T-helper 1 cell treated with Interleukin-12 subunit alpha and Interleukin-12 subunit beta and Interleukin-4 antibody, amounts not matched to agents 30 μg/mL and 1 μg/mL, for 36 hours (primary cell): ENCODE measurements around the gene ETV3L.

ENCODE experiments used
- H3K27ac Mint-ChIP-seq: one replicate; pipeline ENCODE4 v1.8.0; 2021; ENCODE audit warnings: mild to moderate bottlenecking, mixed read lengths
- H3K27me3 Mint-ChIP-seq: one replicate; pipeline ENCODE4 v1.8.0; 2021; ENCODE audit warnings: low read depth, mixed read lengths
- H3K36me3 Mint-ChIP-seq: one replicate; pipeline ENCODE4 v1.8.0; 2021; ENCODE audit warnings: low read depth, mixed read lengths
- H3K4me1 Mint-ChIP-seq: one replicate; pipeline ENCODE4 v1.8.0; 2021; ENCODE audit warnings: low read depth, mixed read lengths
- H3K4me3 Mint-ChIP-seq: one replicate; pipeline ENCODE4 v1.8.0; 2021; ENCODE audit warnings: mild to moderate bottlenecking, moderate library complexity, mixed read lengths
- H3K9me3 Mint-ChIP-seq: one replicate; pipeline ENCODE4 v1.8.0; 2021; ENCODE audit warnings: mixed read lengths

Gene ETV3L

DNA sequence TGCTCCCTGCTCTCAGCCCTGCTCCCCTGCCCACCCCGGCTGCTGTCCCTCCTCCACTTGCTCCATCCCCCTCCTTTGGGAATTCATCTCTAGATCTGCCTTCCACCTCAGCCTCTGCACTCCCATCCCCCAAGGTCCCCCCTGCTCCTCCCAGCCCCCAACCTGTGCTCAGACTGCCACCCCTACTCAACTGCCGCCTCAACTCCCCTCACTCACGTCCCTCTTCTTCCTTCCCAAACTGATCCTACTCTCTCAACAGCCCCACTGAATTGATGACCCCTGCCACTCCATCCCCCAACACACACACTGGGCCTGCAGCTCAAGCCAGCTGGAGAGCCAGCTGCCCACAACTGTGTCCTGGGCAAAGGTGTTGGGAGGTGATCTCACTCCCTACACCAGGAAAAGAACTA lies 15.8 kb upstream of the ETV3L start:
- Mint-ChIP-seq H3K4me1 (peaks cover 12% of the 10 kb centered on the region), H3K27me3 (peaks cover 9% of the 10 kb centered on the region), H3K9me3 (no peaks in the 10 kb centered on the region), H3K4me3 (no peak overlapping the region), H3K36me3 (peaks cover 2% of the 10 kb centered on the region), H3K27ac (no peak overlapping the region)

DNA sequence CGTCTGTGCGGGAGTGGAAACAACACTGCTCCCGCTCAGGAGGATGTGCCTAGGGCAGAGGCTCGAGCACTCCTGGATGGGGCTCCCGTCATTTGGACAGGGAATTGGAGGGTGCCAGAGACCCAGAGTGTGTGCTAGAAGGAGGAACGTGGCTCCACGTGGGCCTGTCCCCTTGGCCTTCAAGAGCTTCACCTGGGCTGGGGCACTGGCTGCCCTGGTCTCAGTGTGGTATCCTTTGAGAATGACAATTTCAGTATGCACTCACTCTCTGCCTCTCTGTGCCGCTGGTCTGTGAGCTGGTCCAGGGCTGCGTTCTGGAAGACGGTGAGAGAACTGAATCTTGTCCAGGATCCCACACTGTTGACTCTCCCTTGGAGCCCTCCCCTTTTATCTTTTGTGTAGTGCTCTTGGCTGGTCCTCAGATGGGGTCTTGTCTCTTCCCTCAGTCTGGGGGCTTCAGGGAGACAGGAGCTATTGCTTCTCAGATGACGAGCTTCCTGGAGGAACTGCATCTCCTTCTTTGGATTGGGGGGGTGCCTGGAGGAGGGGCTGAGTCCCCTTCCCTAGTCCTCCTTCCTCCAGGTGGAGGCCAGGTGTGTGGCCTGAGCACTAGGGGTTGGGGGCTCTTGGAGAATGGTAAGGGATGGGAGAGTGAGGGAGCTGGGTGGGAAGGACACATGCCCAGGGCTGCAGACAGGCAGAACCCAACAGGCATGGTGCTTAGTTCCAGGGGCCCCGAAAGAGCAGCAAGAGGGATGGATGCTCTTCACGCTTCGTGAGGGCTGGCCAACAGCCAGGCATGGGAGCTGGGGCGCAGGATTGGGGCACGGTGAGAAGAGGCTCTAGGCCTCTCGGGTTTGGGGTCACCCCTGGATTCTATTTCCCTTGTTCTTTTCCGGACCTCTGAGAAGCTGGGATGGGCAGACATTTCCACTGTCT lies 14.8 kb upstream of the ETV3L start:
- Mint-ChIP-seq H3K27me3 (peaks cover 9% of the 10 kb centered on the region), H3K9me3 (no peaks in the 10 kb centered on the region), H3K36me3 (no peaks in the 10 kb centered on the region), H3K4me1 (peaks cover 12% of the 10 kb centered on the region), H3K4me3 (no peak overlapping the region), H3K27ac (no peak overlapping the region)

DNA sequence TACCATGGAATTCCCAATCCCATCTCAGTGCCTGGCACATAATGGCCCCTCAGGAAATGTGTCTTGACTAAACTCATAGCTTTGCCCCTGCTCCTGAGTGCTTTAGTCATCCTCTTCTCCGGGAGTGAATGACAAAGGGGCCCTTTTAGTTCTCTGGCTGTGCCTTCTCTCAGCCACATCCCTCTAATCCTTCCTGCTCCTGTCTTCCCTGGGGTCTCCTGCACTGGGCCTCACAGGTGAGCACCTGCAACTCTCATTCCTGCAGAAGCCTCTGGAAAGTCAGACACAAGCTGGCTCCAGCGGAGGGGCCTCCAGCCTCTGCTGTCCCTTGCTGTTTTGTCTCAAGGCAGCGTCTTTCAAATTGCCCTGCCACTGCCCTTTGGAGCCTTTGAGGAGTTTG lies 14.0 kb upstream of the ETV3L start:
- Mint-ChIP-seq H3K4me3 (no peak overlapping the region), H3K9me3 (no peaks in the 10 kb centered on the region), H3K4me1 (peaks cover 12% of the 10 kb centered on the region), H3K27ac (no peak overlapping the region), H3K27me3 (peaks cover 14% of the 10 kb centered on the region), H3K36me3 (no peaks in the 10 kb centered on the region)

DNA sequence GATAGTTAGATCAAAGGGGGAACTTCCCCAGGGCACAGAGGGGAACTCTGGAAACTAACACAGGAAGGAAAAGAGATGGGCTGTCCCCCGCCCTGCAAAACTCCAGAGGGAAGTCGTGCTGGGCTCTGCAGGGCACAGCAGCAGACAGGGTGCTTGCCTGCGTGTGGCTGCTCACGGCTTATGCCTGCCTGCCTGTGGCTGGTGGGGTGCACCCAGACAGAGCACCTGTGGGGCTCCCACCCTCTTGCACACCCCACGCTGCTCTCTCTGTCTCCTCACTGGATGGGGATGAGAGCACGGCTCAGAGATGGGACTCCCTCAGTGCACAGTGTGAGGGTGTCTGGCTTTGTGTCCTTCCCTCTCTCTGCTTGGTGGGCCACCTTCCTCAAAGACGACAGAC lies 13.5 kb upstream of the ETV3L start:
- peaks cover 12% of the 10 kb centered on the region for H3K4me1 Mint-ChIP-seq
- no peaks in the 10 kb centered on the region for H3K9me3 Mint-ChIP-seq
- H3K4me3 Mint-ChIP-seq: no peak overlapping the region
- no peak overlapping the region for H3K27ac Mint-ChIP-seq
- no peaks in the 10 kb centered on the region for H3K36me3 Mint-ChIP-seq
- peaks cover 20% of the 10 kb centered on the region for H3K27me3 Mint-ChIP-seq

DNA sequence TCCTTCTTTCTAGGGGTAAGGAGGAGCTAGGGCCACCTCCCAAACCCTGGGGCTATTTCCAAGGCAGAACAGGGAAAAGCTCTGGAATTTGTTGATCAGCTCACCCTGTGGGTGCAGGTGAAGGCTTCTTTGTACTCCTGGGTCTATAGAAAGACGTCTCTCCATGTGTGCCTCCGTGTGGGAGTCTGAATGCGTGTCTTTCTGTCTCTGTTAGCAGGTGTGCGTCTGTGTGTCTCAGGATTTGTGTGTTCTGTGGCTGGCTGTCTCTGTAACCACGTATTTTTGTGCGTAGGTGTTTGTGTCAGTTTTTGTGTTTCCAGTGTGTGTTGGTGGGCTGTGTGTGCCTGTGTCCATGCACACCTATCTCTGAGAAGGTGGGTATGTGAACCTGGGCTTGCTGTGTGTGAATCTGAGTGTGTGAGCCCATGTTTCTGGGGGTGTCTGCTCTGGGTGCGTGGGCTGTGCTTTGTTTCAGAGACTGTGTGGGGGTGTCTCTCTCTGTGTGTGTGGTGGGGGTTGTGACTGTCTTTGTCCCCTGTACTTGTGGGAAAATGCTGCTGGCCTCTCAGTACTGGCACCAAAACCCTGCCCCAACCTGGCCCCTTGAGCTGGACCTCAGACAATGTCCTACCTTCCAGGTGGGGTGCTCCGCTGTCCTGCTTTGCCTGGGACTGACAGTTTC lies 12.7 kb upstream of the ETV3L start:
- Mint-ChIP-seq H3K36me3 (no peaks in the 10 kb centered on the region), H3K27ac (no peak overlapping the region), H3K4me3 (no peak overlapping the region), H3K4me1 (peaks cover 6% of the 10 kb centered on the region), H3K9me3 (no peaks in the 10 kb centered on the region), H3K27me3 (peaks cover 21% of the 10 kb centered on the region)

DNA sequence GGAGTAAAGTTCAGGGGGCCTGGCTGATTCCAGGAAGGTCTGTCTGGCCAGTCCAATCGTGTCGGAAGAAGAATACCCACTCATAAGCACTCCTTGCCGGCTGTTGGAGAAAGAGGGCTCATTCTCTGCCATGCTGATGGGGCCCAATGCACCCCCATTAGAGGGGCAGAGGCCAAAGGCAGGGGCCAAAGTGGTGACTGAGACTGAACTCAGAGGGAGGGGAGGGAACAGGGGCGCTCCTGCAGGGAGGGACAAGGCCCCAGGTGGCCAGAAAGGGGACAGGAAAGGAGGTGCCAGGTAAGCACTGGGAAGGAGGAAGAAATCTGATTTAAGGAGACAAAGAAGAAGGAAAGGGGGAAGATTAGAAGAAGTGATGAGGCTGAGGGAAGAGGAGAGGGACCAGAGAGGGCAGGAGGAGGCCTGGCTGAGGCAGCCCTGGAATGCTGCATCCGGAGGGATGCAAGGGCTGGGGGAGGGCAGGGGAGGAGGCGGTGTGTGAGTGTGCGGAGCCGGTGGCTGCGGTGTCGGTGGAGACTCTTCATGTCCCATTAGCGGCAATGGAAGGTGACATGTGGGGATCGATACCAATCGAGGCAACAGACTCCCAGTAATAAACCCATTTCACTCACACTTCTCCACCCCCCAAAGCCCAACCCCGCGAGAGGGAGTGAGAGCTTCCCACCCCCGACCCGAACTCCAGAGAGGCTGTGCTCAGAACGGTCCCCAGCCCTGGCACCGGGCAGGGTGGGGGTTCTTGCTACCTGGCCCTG lies 12.0 kb upstream of the ETV3L start:
- Mint-ChIP-seq H3K4me1 (peaks cover 10% of the 10 kb centered on the region), H3K4me3 (no peak overlapping the region), H3K27ac (no peak overlapping the region), H3K27me3 (peaks cover 21% of the 10 kb centered on the region), H3K9me3 (no peaks in the 10 kb centered on the region), H3K36me3 (no peaks in the 10 kb centered on the region)

DNA sequence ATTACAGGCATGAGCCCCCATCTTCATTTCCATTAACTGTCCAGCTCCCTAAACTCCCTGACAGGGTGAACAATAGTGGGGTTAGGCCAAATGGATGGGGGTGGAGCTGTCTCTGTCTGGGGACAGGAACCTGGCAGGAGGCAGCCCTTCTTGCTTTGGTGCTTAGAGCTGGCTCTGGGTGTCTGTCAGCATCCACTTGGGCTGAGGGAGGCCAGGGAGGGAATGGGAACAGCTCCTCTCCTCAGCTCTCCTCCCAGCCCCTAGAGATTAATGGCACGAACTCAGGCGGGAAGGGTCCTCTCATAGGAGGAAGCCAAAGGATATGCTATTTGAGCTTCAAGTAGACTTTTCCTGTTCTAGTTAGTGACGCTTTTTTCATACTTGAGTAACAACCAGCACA lies 11.1 kb upstream of the ETV3L start:
- H3K27me3 Mint-ChIP-seq: peaks cover 27% of the 10 kb centered on the region

DNA sequence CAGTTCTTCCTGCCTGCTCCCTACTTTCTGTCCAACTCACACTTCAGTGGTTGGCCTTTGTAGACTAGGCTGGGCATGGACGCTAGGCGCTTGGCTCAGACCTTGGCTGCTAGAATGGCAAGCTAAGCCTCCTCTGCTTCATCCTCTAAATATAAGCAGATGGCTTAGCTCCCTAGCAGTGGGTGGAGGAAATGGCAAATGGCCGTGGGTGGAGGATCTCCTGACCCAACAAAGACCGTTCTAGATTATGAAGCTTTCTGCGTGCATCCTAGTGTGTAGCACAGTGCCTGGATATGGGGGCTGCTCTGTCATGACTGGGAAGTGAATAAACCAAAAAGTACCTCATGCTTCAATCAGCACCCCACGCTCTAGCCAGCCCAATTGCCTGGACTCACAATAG lies 10.4 kb upstream of the ETV3L start:
- H3K4me3 Mint-ChIP-seq: no peak overlapping the region
- no peak overlapping the region for H3K27ac Mint-ChIP-seq
- no peaks in the 10 kb centered on the region for H3K9me3 Mint-ChIP-seq
- peaks cover 18% of the 10 kb centered on the region for H3K4me1 Mint-ChIP-seq
- H3K36me3 Mint-ChIP-seq: peaks cover 1% of the 10 kb centered on the region
- peaks cover 33% of the 10 kb centered on the region for H3K27me3 Mint-ChIP-seq

More for the DNA sequence above, 11.1 kb upstream of the ETV3L start:
- Mint-ChIP-seq H3K4me1 (peaks cover 18% of the 10 kb centered on the region), H3K36me3 (peaks cover 1% of the 10 kb centered on the region), H3K4me3 (no peak overlapping the region), H3K9me3 (no peaks in the 10 kb centered on the region), H3K27ac (no peak overlapping the region)

DNA sequence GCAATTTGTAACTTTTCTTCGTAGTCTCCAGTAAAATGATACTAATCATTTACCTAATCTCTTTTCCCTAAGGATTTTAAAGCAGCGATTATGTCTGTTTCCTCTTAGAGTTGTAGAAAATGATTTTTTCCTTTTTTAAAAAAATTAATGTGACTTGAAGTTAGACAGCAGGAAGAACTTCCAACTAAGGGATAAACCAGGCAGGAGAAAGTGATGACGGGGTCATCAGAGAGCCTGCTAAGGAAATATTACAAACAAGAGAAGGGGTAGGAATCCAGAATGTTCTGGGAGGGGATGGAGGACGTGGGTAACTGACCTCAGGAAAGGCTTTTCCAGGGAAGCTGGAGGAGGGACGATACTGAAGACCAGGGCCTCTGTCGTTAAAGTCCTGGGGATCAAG lies 8.8 kb upstream of the ETV3L start:
- no peak overlapping the region for H3K4me3 Mint-ChIP-seq
- H3K9me3 Mint-ChIP-seq: no peaks in the 10 kb centered on the region
- no peak overlapping the region for H3K27ac Mint-ChIP-seq
- peaks cover 45% of the 10 kb centered on the region for H3K27me3 Mint-ChIP-seq
- H3K4me1 Mint-ChIP-seq: peaks cover 18% of the 10 kb centered on the region
- peaks cover 1% of the 10 kb centered on the region for H3K36me3 Mint-ChIP-seq

DNA sequence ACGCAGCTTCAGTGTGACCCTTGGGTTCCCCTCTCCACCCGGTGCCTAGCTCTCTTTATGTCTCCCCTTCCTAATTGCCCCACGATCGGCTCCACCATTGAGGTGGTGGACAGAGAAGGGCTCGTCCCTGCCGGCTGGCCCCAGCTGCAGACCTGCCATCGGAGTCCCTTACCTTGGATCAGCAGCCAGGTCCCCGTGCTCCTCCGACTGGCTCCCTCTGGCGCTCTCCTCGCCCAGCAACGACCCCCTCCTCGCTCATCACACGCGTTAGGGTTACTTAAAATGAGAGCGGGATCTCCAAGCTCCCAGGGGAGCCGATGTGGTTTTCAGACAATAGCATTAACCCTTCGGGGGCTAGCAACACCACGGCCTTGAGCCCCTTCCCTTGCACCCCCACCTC lies 8.1 kb upstream of the ETV3L start:
- peaks cover 1% of the 10 kb centered on the region for H3K36me3 Mint-ChIP-seq
- H3K4me1 Mint-ChIP-seq: peaks cover 16% of the 10 kb centered on the region
- H3K27me3 Mint-ChIP-seq: peaks cover 49% of the 10 kb centered on the region
- no peaks in the 10 kb centered on the region for H3K9me3 Mint-ChIP-seq
- H3K27ac Mint-ChIP-seq: no peak overlapping the region
- H3K4me3 Mint-ChIP-seq: no peak overlapping the region

DNA sequence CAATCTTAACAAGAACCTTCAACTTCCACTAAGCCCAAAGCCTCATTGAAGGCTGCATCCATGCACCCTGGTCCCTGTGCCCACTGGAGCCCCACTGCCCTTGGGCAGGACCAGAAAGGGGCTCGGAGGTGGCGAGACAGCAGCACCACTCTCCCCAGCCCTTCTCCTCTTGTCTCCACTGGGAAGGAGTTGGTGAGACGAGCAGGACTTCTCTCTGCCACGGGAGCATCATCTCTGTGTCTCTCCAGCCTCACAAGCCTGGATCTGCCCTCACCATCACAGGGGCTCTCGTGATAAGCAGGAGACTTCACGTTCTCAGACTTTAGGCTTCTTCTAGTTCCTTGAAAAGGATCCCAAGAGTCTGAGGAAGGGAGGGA lies 7.2 kb upstream of the ETV3L start:
- H3K4me3 Mint-ChIP-seq: no peak overlapping the region
- no peaks in the 10 kb centered on the region for H3K9me3 Mint-ChIP-seq
- H3K4me1 Mint-ChIP-seq: peaks cover 14% of the 10 kb centered on the region
- H3K27ac Mint-ChIP-seq: peak overlapping the region; percentile 71
- peaks cover 48% of the 10 kb centered on the region for H3K27me3 Mint-ChIP-seq
- H3K36me3 Mint-ChIP-seq: peaks cover 1% of the 10 kb centered on the region

DNA sequence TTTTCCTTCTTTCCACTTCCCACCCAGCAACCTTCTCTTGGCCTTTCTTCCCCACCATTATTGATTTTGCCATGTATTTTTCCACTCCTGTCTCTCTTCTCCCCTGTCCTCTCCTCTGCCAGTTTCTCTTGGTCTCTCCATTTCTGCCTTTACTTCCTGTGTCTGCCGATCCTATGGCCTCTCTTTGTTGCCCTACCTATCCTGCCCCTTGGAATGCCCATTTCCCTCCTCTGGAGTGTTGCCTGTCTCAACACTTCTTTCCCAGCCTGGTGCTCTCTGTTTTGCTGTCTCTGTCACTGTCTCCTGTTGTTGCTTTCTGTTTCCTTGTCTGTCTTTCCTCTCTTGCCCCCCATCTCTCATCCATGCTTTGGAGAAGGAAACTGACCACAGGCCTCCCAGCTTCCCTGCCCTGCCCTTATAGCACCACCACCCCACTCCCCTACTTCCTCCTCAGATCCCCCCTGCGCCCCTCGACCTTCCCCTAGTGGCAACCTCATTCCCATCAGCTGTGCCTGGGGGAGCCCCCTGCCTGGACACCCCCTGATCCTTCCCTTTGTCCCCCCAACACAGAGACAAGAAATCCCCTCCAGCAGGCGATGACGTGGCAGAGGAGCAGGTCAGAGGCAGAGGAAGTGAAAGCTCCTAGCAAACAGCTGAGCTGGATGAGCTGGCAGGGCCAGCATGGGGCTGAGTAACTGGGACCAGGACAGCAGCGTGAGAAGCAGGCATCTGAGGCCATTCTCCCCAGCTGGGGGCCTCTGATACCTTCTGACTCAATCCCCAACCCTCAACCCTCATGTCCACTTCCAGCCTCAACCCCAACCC lies 6.6 kb upstream of the ETV3L start:
- Mint-ChIP-seq H3K9me3 (no peaks in the 10 kb centered on the region), H3K4me1 (peaks cover 14% of the 10 kb centered on the region), H3K27me3 (peaks cover 47% of the 10 kb centered on the region), H3K27ac (peak overlapping the region; percentile 71), H3K36me3 (peaks cover 1% of the 10 kb centered on the region), H3K4me3 (no peak overlapping the region)

DNA sequence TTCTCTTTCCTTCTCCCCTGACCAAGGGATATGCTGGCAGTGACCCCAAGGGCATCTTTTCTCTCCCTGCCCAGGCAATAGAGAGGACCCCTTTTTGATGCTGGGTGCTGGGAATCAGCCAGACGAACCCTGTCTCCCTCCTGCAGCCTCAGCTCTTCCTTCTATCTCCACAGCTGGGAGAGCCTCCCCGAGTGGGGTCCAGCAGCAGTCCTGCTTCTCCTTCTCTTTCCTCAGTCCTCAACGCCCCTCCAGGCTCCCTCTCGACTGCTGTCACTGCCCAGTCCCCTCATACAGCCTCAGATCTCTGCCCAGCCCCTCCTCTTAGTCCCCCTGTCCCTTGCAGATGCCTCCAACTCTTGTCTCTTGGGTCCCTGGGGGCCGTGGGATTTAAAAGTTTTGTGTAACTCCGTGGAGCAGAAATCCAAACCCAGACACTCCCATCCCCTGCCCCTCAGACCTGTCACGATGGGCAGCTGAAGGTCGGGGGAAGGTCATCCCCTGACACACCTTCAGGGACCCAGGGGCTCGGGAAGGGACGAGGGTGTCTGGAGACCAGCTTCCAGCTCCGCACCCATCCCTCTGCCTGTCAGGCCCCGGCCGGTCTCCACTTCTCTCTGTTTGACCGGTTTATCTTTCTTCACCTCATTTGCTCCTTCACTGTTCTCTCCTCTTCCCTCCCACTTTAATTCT lies 5.8 kb upstream of the ETV3L start:
- H3K4me3 Mint-ChIP-seq: no peak overlapping the region
- H3K9me3 Mint-ChIP-seq: no peaks in the 10 kb centered on the region
- peak overlapping the region; percentile 71 for H3K27ac Mint-ChIP-seq
- peaks cover 14% of the 10 kb centered on the region for H3K4me1 Mint-ChIP-seq
- H3K27me3 Mint-ChIP-seq: peaks cover 43% of the 10 kb centered on the region
- H3K36me3 Mint-ChIP-seq: peaks cover 1% of the 10 kb centered on the region
